ENCODE results near the gene TAF4.

Gene TAF4

DNA sequence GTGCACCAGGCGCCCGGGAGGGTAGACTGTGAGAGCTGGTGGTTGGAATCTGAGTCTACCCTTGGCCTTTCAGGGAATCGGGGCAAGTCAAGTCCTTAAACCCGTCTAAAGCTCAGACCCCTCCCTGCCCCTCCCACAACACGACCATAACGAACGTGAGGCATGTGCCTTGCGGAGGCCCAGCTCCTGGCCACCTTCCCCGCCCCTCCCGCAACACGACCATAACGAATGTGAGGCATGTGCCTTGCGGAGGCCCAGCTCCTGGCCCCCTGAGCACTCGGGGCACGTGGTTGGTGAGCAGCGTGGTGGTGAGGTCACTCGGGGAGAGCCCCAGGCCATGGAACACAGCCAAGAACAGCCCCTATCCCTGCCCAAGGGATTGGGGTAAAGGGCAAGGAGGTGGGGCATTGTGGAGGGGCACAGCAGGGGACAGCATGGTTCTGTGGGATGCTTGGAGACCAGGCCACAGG, 132.2 kb downstream of the TAF4 start:
- TF ChIP-seq, protein P1, sequence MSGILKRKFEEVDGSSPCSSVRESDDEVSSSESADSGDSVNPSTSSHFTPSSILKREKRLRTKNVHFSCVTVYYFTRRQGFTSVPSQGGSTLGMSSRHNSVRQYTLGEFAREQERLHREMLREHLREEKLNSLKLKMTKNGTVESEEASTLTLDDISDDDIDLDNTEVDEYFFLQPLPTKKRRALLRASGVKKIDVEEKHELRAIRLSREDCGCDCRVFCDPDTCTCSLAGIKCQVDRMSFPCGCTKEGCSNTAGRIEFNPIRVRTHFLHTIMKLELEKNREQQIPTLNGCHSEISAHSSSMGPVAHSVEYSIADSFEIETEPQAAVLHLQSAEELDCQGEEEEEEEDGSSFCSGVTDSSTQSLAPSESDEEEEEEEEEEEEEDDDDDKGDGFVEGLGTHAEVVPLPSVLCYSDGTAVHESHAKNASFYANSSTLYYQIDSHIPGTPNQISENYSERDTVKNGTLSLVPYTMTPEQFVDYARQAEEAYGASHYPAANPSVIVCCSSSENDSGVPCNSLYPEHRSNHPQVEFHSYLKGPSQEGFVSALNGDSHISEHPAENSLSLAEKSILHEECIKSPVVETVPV (CRISPR knock-in tag; IDR thresholded peaks at IDR 0.05), result no peak
- TF ChIP-seq PPARA (CRISPR knock-in tag; IDR thresholded peaks at IDR 0.05; ENCODE audit: borderline replicate concordance) (no peak), ARNTL (CRISPR knock-in tag; IDR thresholded peaks at IDR 0.05; ENCODE audit: borderline replicate concordance, low read depth) (no peak), TOX (CRISPR knock-in tag; IDR thresholded peaks at IDR 0.05; ENCODE audit: borderline replicate concordance) (no peak), ISL1 (CRISPR knock-in tag; IDR thresholded peaks at IDR 0.05) (no peak), ZNF70 (CRISPR knock-in tag; IDR thresholded peaks at IDR 0.05) (no peak), ZFP30 (CRISPR knock-in tag; IDR thresholded peaks at IDR 0.05) (no peak), ZC3H10 (CRISPR knock-in tag; IDR thresholded peaks at IDR 0.05) (no peak), OSR1 (CRISPR knock-in tag; IDR thresholded peaks at IDR 0.05) (no peak), ESRRG (CRISPR knock-in tag; IDR thresholded peaks at IDR 0.05) (no peak), ZFP3 (CRISPR knock-in tag; IDR thresholded peaks at IDR 0.05) (no peak), CSDC2 (CRISPR knock-in tag; IDR thresholded peaks at IDR 0.05) (no peak), ZNF565 (CRISPR knock-in tag; conservative IDR thresholded peaks at IDR 0.05; ENCODE audit: low read depth) (no peak), BACH2 (CRISPR knock-in tag; IDR thresholded peaks at IDR 0.05; ENCODE audit: borderline replicate concordance) (no peak), CREB5 (CRISPR knock-in tag; IDR thresholded peaks at IDR 0.05; ENCODE audit: low read depth) (no peak)
- TF ChIP-seq, protein P2, sequence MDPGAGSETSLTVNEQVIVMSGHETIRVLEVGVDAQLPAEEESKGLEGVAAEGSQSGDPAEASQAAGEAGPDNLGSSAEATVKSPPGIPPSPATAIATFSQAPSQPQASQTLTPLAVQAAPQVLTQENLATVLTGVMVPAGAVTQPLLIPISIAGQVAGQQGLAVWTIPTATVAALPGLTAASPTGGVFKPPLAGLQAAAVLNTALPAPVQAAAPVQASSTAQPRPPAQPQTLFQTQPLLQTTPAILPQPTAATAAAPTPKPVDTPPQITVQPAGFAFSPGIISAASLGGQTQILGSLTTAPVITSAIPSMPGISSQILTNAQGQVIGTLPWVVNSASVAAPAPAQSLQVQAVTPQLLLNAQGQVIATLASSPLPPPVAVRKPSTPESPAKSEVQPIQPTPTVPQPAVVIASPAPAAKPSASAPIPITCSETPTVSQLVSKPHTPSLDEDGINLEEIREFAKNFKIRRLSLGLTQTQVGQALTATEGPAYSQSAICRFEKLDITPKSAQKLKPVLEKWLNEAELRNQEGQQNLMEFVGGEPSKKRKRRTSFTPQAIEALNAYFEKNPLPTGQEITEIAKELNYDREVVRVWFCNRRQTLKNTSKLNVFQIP (CRISPR knock-in tag; IDR thresholded peaks at IDR 0.05; ENCODE audit: borderline replicate concordance, low read depth), result no peak
- no peak for ATAC-seq

DNA sequence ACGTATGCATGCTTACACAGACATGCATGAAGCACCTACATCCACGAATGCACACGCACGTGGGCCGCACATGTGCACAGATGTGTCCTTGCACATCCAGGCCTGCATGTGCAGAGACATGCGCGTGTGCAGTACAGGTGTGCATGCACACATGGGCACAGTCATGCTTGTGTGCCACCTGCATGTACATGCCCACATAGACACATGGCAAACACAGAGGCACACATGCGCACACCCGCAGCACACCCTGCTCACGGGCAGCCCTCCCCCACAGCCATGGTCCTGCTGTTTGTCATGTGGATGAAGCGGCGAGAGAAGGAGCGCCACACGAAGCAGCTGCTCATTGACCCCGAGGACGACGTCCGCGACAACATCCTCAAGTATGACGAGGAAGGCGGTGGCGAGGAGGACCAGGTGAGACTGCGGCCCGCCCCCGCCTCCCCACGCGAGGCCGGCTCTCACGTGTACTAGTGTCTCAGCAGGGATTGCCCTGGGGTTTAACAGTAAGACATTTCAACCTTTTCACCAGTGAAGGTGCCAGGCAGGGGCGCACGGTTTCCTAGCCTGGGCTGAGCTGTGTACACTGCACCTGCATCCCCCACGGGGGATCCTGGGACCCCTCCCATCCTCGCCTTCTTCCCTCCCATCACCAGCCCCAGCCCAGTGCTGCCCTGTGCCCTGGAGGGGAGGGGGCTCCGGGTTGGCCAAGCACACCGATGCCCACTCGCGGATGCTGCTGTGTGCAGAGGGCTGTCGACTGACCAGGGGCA, 132.8 kb downstream of the TAF4 start:
- TF ChIP-seq BACH2 (CRISPR knock-in tag; IDR thresholded peaks at IDR 0.05; ENCODE audit: borderline replicate concordance) (no peak), SNAI2 (CRISPR knock-in tag; IDR thresholded peaks at IDR 0.05) (no peak), ISL1 (CRISPR knock-in tag; IDR thresholded peaks at IDR 0.05) (no peak), PATZ1 (CRISPR knock-in tag; IDR thresholded peaks at IDR 0.05; ENCODE audit: borderline replicate concordance) (no peak), TOX (CRISPR knock-in tag; IDR thresholded peaks at IDR 0.05; ENCODE audit: borderline replicate concordance) (no peak), GLIS3 (CRISPR knock-in tag; IDR thresholded peaks at IDR 0.05) (no peak), ZNF565 (CRISPR knock-in tag; conservative IDR thresholded peaks at IDR 0.05; ENCODE audit: low read depth) (no peak), TCF4 (CRISPR knock-in tag; IDR thresholded peaks at IDR 0.05; ENCODE audit: borderline replicate concordance) (no peak)
- TF ChIP-seq, protein P1 (CRISPR knock-in tag; IDR thresholded peaks at IDR 0.05), result no peak
- no peak for ATAC-seq

- ATAC-seq, result no peak
- TF ChIP-seq SNAI2 (CRISPR knock-in tag; IDR thresholded peaks at IDR 0.05) (no peak), PATZ1 (CRISPR knock-in tag; IDR thresholded peaks at IDR 0.05; ENCODE audit: borderline replicate concordance) (no peak), ZFP3 (CRISPR knock-in tag; IDR thresholded peaks at IDR 0.05) (no peak), TSHZ2 (CRISPR knock-in tag; IDR thresholded peaks at IDR 0.05) (no peak), GLIS3 (CRISPR knock-in tag; IDR thresholded peaks at IDR 0.05) (no peak), TCF4 (CRISPR knock-in tag; IDR thresholded peaks at IDR 0.05; ENCODE audit: borderline replicate concordance) (no peak), ESRRG (CRISPR knock-in tag; IDR thresholded peaks at IDR 0.05) (no peak), TOX (CRISPR knock-in tag; IDR thresholded peaks at IDR 0.05; ENCODE audit: borderline replicate concordance) (no peak), ARNTL (CRISPR knock-in tag; IDR thresholded peaks at IDR 0.05; ENCODE audit: borderline replicate concordance, low read depth) (no peak), ZFP30 (CRISPR knock-in tag; IDR thresholded peaks at IDR 0.05) (no peak), OSR1 (CRISPR knock-in tag; IDR thresholded peaks at IDR 0.05) (no peak), ISL1 (CRISPR knock-in tag; IDR thresholded peaks at IDR 0.05) (no peak), ZNF565 (CRISPR knock-in tag; conservative IDR thresholded peaks at IDR 0.05; ENCODE audit: low read depth) (no peak)
Measured at GRCh38 chr20:61932199-61932592, 133.5 kb downstream of the TAF4 start.
